GM12892 (cell line): ENCODE measurements around the gene PLEKHG5.

ENCODE experiments used
- POLR2A ChIP-seq: IDR thresholded peaks from 2 replicates; pipeline ENCODE4 v1.6.1; 2011; ENCODE audit warnings: low read depth, low read length, control low read depth
- POLR2AphosphoS5 ChIP-seq: IDR thresholded peaks from 2 replicates; pipeline ENCODE4 v1.6.1; 2011; ENCODE audit warnings: low read depth, low read length, control low read depth
- TAF1 ChIP-seq: IDR thresholded peaks from 2 replicates; pipeline ENCODE4 v1.6.1; 2011; ENCODE audit warnings: low read depth, mild to moderate bottlenecking, control low read depth, low read length, borderline replicate concordance

DNA sequence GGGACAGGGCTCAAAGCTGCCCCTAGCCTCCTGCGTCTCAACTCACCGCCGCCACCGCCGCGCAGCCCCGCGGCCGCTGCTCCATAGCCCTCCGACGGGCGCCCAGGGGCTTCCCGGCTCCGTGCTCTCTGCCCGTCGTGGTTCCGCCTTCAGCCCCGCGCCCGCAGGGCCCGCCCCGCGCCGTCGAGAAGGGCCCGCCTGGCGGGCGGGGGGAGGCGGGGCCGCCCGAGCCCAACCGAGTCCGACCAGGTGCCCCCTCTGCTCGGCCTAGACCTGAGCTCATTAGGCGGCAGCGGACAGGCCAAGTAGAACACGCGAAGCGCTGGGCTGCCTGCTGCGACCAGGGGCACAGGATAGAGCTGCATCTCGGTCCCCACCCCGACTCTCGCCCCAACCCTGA, 25.4 kb downstream of the PLEKHG5 start, which contains the start of gene TNFRSF25:
- no peak for TF ChIP-seq POLR2A
- TF ChIP-seq TAF1, result no peak
- no peak for TF ChIP-seq POLR2AphosphoS5
